ENCODE data around the gene ANK3. TPM values are rescaled to one million over a fixed set of nuclear protein-coding genes. Genes with fewer than 3 reads are reported as not detected.
A peak's percentile ranks its signal among the peaks of the same experiment; 100 is the strongest.

The ANK3 gene
- total RNA-seq, 1 experiment from 2014 or later, result 15.3 TPM

DNA sequence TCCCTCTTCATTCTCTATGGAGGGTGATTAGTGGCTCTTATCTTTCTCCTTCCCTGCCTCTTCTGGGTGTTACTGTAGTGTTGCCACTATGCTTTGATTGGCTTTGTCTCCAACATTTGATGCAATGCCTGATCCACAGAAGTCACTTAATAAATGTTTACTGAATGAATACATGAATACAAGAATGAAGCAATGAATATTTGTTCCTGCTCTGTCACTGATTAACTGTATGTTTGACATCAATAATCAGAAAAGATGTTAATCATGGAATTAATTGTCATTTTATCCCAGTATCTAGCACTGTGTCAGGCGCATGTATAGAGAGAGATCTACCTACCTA lies 4.3 kb downstream of the ANK3 start:
- POLR2A ChIA-PET, result no interaction called here
- Histone ChIP-seq H2AFZ (ENCODE audit: low read depth, low read length, poor library complexity, severe bottlenecking) (no peak overlapping the region), H3K9me3 (ENCODE audit: control insufficient read depth in 1 of 2, insufficient read depth in 1 of 2, low read depth in 1 of 2, low read length in 2 of 2) (no peaks in the 10 kb centered on the region)

More for the DNA sequence above, 4.3 kb downstream of the ANK3 start:
- no peaks in the 10 kb centered on the region for H3K79me2 ChIP-seq (ENCODE audit: insufficient read depth, low read length)
- no peak for ATAC-seq
- ChIA-PET RAD21 (ENCODE audit: low non-redundant PET in 1 of 2, low total read pairs in 2 of 2, uncharacterized antibody in 2 of 2, unreplicated experiment in 2 of 2) (no interaction called here), CTCF (no interaction called here)
- H3K9ac ChIP-seq (ENCODE audit: low read length), result no peak overlapping the region
- no peaks in the 10 kb centered on the region for H4K20me1 ChIP-seq (ENCODE audit: insufficient read depth)
- peak overlapping the region; percentile 61 for H3K4me2 ChIP-seq (ENCODE audit: low read length)
- no peaks in the 10 kb centered on the region for H3K27me3 ChIP-seq (ENCODE audit: insufficient read depth, low read length)
- intact Hi-C loops (cut with micrococcal nuclease), result no loop called here
- peaks cover 8 to 27% of the 10 kb centered on the region in 2 experiments for H3K4me1 ChIP-seq (ENCODE audit: control insufficient read depth in 1 of 2, insufficient read depth in 2 of 2, low read length in 2 of 2)
- no peak for DNase-seq (ENCODE audit: low read depth, low spot score)
- TF ChIP-seq, protein P1, sequence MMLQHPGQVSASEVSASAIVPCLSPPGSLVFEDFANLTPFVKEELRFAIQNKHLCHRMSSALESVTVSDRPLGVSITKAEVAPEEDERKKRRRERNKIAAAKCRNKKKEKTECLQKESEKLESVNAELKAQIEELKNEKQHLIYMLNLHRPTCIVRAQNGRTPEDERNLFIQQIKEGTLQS (IDR thresholded peaks at IDR 0.05), result no peak
- TF ChIP-seq, protein P2, sequence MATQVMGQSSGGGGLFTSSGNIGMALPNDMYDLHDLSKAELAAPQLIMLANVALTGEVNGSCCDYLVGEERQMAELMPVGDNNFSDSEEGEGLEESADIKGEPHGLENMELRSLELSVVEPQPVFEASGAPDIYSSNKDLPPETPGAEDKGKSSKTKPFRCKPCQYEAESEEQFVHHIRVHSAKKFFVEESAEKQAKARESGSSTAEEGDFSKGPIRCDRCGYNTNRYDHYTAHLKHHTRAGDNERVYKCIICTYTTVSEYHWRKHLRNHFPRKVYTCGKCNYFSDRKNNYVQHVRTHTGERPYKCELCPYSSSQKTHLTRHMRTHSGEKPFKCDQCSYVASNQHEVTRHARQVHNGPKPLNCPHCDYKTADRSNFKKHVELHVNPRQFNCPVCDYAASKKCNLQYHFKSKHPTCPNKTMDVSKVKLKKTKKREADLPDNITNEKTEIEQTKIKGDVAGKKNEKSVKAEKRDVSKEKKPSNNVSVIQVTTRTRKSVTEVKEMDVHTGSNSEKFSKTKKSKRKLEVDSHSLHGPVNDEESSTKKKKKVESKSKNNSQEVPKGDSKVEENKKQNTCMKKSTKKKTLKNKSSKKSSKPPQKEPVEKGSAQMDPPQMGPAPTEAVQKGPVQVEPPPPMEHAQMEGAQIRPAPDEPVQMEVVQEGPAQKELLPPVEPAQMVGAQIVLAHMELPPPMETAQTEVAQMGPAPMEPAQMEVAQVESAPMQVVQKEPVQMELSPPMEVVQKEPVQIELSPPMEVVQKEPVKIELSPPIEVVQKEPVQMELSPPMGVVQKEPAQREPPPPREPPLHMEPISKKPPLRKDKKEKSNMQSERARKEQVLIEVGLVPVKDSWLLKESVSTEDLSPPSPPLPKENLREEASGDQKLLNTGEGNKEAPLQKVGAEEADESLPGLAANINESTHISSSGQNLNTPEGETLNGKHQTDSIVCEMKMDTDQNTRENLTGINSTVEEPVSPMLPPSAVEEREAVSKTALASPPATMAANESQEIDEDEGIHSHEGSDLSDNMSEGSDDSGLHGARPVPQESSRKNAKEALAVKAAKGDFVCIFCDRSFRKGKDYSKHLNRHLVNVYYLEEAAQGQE (IDR thresholded peaks at IDR 0.05; ENCODE audit: low read depth), result no peak
- TF ChIP-seq RAD21 (IDR thresholded peaks at IDR 0.05; ENCODE audit: low read depth) (no peak), ZNF274 (IDR thresholded peaks at IDR 0.05; ENCODE audit: low read depth, low read length) (no peak), EZH2 (IDR thresholded peaks at IDR 0.05) (no peak), ELF1 (IDR thresholded peaks at IDR 0.05; ENCODE audit: borderline replicate concordance, low read depth) (no peak), SIN3A (IDR thresholded peaks at IDR 0.05; ENCODE audit: low read depth) (no peak), SP1 (IDR thresholded peaks at IDR 0.05; ENCODE audit: low read depth) (no peak), EGR1 (IDR thresholded peaks at IDR 0.05; ENCODE audit: low read depth) (no peak), YY1 (IDR thresholded peaks at IDR 0.05; ENCODE audit: extremely low read depth, insufficient replicate concordance, low read depth, low read length) (no peak), FOSL1 (IDR thresholded peaks at IDR 0.05; ENCODE audit: low read depth) (no peak), CEBPB (IDR thresholded peaks at IDR 0.05; ENCODE audit: low read depth) (no peak), POLR2AphosphoS5 (IDR thresholded peaks at IDR 0.05; ENCODE audit: low read depth, low read length) (no peak), TCF7L2 (IDR thresholded peaks at IDR 0.05; ENCODE audit: borderline replicate concordance, extremely low read depth, insufficient read depth, insufficient read length) (no peak), JUND (IDR thresholded peaks at IDR 0.05) (no peak), POLR2A (IDR thresholded peaks at IDR 0.05; ENCODE audit: borderline replicate concordance, extremely low read depth, insufficient read depth, insufficient read length) (no peak), ZFX (IDR thresholded peaks at IDR 0.05) (no peak), EZH2phosphoT487 (IDR thresholded peaks at IDR 0.05; ENCODE audit: borderline replicate concordance) (no peak)
- TF ChIP-seq, protein P3, sequence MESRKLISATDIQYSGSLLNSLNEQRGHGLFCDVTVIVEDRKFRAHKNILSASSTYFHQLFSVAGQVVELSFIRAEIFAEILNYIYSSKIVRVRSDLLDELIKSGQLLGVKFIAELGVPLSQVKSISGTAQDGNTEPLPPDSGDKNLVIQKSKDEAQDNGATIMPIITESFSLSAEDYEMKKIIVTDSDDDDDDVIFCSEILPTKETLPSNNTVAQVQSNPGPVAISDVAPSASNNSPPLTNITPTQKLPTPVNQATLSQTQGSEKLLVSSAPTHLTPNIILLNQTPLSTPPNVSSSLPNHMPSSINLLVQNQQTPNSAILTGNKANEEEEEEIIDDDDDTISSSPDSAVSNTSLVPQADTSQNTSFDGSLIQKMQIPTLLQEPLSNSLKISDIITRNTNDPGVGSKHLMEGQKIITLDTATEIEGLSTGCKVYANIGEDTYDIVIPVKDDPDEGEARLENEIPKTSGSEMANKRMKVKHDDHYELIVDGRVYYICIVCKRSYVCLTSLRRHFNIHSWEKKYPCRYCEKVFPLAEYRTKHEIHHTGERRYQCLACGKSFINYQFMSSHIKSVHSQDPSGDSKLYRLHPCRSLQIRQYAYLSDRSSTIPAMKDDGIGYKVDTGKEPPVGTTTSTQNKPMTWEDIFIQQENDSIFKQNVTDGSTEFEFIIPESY (IDR thresholded peaks at IDR 0.05; ENCODE audit: extremely low read depth, insufficient replicate concordance, low read length), result no peak
- no peak overlapping the region for H3K27ac ChIP-seq (ENCODE audit: low read depth, low read length)
- no peaks in the 10 kb centered on the region for H3K9me2 ChIP-seq (ENCODE audit: insufficient read depth)
- BruUV-seq (replicated peaks), result no TSS peak
- no peaks in the 10 kb centered on the region for H3K36me3 ChIP-seq (ENCODE audit: control insufficient read depth in 1 of 2, insufficient read depth in 2 of 2, low read length in 2 of 2)
- no peak overlapping the region for H3K4me3 ChIP-seq (replicated peaks in 1 of 2; ENCODE audit: low read depth in 1 of 2, low read length in 2 of 2)
